Trophoblast cell (in vitro differentiated cells and primary cell): Measurements from ENCODE around the gene MYCL.
A peak's percentile ranks its signal among the peaks of the same experiment; 100 is the strongest.

ENCODE experiments used
- DNase-seq, 2 donors: peaks; one replicate each; pipeline ENCODE4 v3.0.0-alpha.2; 2016
- H2AFZ ChIP-seq: 2 replicates; pipeline ENCODE4 v1.6.1; 2013; ENCODE audit warnings: low read length, moderate library complexity, mild to moderate bottlenecking; ENCODE audit not compliant: insufficient read depth, poor library complexity
- H2AK5ac ChIP-seq: 2 replicates; pipeline ENCODE4 v1.6.1; 2013; ENCODE audit warnings: mild to moderate bottlenecking, low read length
- H2BK120ac ChIP-seq: 2 replicates; pipeline ENCODE4 v1.6.1; 2013; ENCODE audit warnings: low read length, mild to moderate bottlenecking, moderate library complexity; ENCODE audit not compliant: insufficient read depth, poor library complexity
- H2BK12ac ChIP-seq: 2 replicates; pipeline ENCODE4 v1.6.1; 2013; ENCODE audit warnings: mild to moderate bottlenecking, low read length, moderate library complexity
- H2BK5ac ChIP-seq: 2 replicates; pipeline ENCODE4 v1.6.1; 2013; ENCODE audit warnings: low read length, low read depth, moderate library complexity, mild to moderate bottlenecking; ENCODE audit not compliant: poor library complexity
- H3K14ac ChIP-seq: 2 replicates; pipeline ENCODE4 v1.6.1; 2013; ENCODE audit warnings: mild to moderate bottlenecking, low read length
- H3K18ac ChIP-seq: 2 replicates; pipeline ENCODE4 v1.6.1; 2013; ENCODE audit warnings: mild to moderate bottlenecking, low read length
- H3K23ac ChIP-seq: 2 replicates; pipeline ENCODE4 v1.6.1; 2013; ENCODE audit warnings: low read length
- H3K27ac ChIP-seq: 2 replicates; pipeline ENCODE4 v1.5.1; 2013; ENCODE audit warnings: low read depth, mild to moderate bottlenecking, inconsistent platforms, low read length, moderate library complexity
- H3K27me3 ChIP-seq: 2 replicates; pipeline ENCODE4 v1.6.1; 2013; ENCODE audit warnings: inconsistent platforms, mild to moderate bottlenecking, low read length, moderate library complexity; ENCODE audit not compliant: insufficient read depth
- H3K36me3 ChIP-seq, 2 experiments: 1 replicate in 1 of 2; 2 replicates in 1 of 2; pipeline ENCODE4 v1.6.1; 2013; ENCODE audit warnings: low read length in 2 of 2, mild to moderate bottlenecking in 2 of 2, moderate library complexity in 1 of 2; ENCODE audit not compliant: insufficient read depth in 2 of 2, control insufficient read depth in 1 of 2
- H3K4ac ChIP-seq: 2 replicates; pipeline ENCODE4 v1.6.1; 2013; ENCODE audit warnings: low read depth, mild to moderate bottlenecking, low read length, moderate library complexity
- H3K4me1 ChIP-seq, 2 experiments: 1 replicate in 1 of 2; 2 replicates in 1 of 2; pipeline ENCODE4 v1.6.1; 2013; ENCODE audit warnings: low read length in 2 of 2, mild to moderate bottlenecking in 2 of 2, moderate library complexity in 1 of 2; ENCODE audit not compliant: insufficient read depth in 2 of 2, control insufficient read depth in 1 of 2
- H3K4me2 ChIP-seq: 2 replicates; pipeline ENCODE4 v1.6.1; 2013; ENCODE audit warnings: inconsistent platforms, mild to moderate bottlenecking, low read length, moderate library complexity
- H3K4me3 ChIP-seq: 2 replicates; pipeline ENCODE4 v1.5.1; 2013; ENCODE audit warnings: mild to moderate bottlenecking, low read depth, low read length, inconsistent platforms
- H3K79me1 ChIP-seq: one replicate; pipeline ENCODE4 v1.6.1; 2013; ENCODE audit warnings: low read length
- H3K79me2 ChIP-seq: 2 replicates; pipeline ENCODE4 v1.6.1; 2013; ENCODE audit warnings: low read length, mild to moderate bottlenecking; ENCODE audit not compliant: control insufficient read depth, insufficient read depth, poor library complexity
- H3K9ac ChIP-seq: 2 replicates; pipeline ENCODE4 v1.6.1; 2013; ENCODE audit warnings: mild to moderate bottlenecking, low read length
- H3K9me3 ChIP-seq: 2 replicates; pipeline ENCODE4 v1.6.1; 2013; ENCODE audit warnings: low read depth, mild to moderate bottlenecking, control low read depth, inconsistent platforms, low read length; ENCODE audit not compliant: insufficient read depth
- H4K12ac ChIP-seq: 2 replicates; pipeline ENCODE4 v1.6.1; 2013; ENCODE audit warnings: low read depth, mild to moderate bottlenecking, low read length, moderate library complexity
- H4K8ac ChIP-seq: 2 replicates; pipeline ENCODE4 v1.6.1; 2013; ENCODE audit warnings: low read depth, mild to moderate bottlenecking, low read length, moderate library complexity
- H4K91ac ChIP-seq: one replicate; pipeline ENCODE4 v1.6.1; 2013; ENCODE audit warnings: low read depth, mild to moderate bottlenecking, low read length, moderate library complexity
- WGBS: extraction: QIAGEN DNeasy Blood & Tissue Kit; methylation state at CpG from one replicate; pipeline ENCODE4 v1.1.7; 2013; ENCODE audit warnings: missing lambda C conversion rate; ENCODE audit not compliant: insufficient read length, insufficient coverage; ENCODE audit errors: extremely low coverage; 5-methylcytosine and 5-hydroxymethylcytosine counted together

The MYCL gene

GRCh38 chr1:39922251-39922688 lies 20.6 kb upstream of the MYCL start:
- no peak overlapping the region for H4K91ac ChIP-seq
- DNase-seq, result no peak
- H3K23ac ChIP-seq, result no peak overlapping the region
- H4K12ac ChIP-seq, result no peak overlapping the region
- no peak overlapping the region for H2BK5ac ChIP-seq
- H2AFZ ChIP-seq, result no peak overlapping the region
- H4K8ac ChIP-seq, result no peak overlapping the region
- H3K9ac ChIP-seq, result no peak overlapping the region
- whole genome bisulfite sequencing, result no CpG with 5 or more reads among the region's 25 CpGs
- peaks cover 14% of the 10 kb centered on the region for H3K27me3 ChIP-seq
- H3K4ac ChIP-seq, result no peak overlapping the region
- H3K36me3 ChIP-seq, result no peaks in the 10 kb centered on the region
- no peak overlapping the region for H3K18ac ChIP-seq
- H3K4me1 ChIP-seq, result no peaks in the 10 kb centered on the region
- no peak overlapping the region for H3K27ac ChIP-seq
- no peak overlapping the region for H2BK120ac ChIP-seq
- no peak overlapping the region for H3K4me3 ChIP-seq
- H2AK5ac ChIP-seq, result no peak overlapping the region
- H3K4me2 ChIP-seq, result no peak overlapping the region
- H3K79me2 ChIP-seq, result no peaks in the 10 kb centered on the region
- H3K79me1 ChIP-seq, result no peaks in the 10 kb centered on the region
- H3K14ac ChIP-seq, result no peak overlapping the region
- no peak overlapping the region for H2BK12ac ChIP-seq
- H3K9me3 ChIP-seq, result no peaks in the 10 kb centered on the region

- peaks cover 14% of the 10 kb centered on the region for H3K27me3 ChIP-seq
- no peak overlapping the region for H2AFZ ChIP-seq
- H3K4me2 ChIP-seq, result no peak overlapping the region
- no peak overlapping the region for H3K9ac ChIP-seq
- H3K27ac ChIP-seq, result no peak overlapping the region
- no peak overlapping the region for H4K12ac ChIP-seq
- H3K9me3 ChIP-seq, result no peaks in the 10 kb centered on the region
- no peak overlapping the region for H4K91ac ChIP-seq
- no peaks in the 10 kb centered on the region for H3K4me1 ChIP-seq
- H3K4ac ChIP-seq, result no peak overlapping the region
- no peak overlapping the region for H3K18ac ChIP-seq
- no CpG with 5 or more reads among the region's 3 CpGs for WGBS
- DNase-seq, result peak; percentile 66 to 93
- no peak overlapping the region for H2BK120ac ChIP-seq
- H4K8ac ChIP-seq, result no peak overlapping the region
- H3K4me3 ChIP-seq, result no peak overlapping the region
- no peak overlapping the region for H2BK12ac ChIP-seq
- H3K79me1 ChIP-seq, result no peaks in the 10 kb centered on the region
- H3K36me3 ChIP-seq, result no peaks in the 10 kb centered on the region
- H3K14ac ChIP-seq, result no peak overlapping the region
- no peaks in the 10 kb centered on the region for H3K79me2 ChIP-seq
- no peak overlapping the region for H2BK5ac ChIP-seq
- H2AK5ac ChIP-seq, result no peak overlapping the region
- H3K23ac ChIP-seq, result no peak overlapping the region
Observed at GRCh38 chr1:39919545-39919944, 17.8 kb upstream of the MYCL start.

GRCh38 chr1:39917825-39918224 lies 16.1 kb upstream of the MYCL start:
- no peak overlapping the region for H4K8ac ChIP-seq
- no peak overlapping the region for H3K9ac ChIP-seq
- H2AK5ac ChIP-seq, result no peak overlapping the region
- H4K91ac ChIP-seq, result no peak overlapping the region
- H3K4me2 ChIP-seq, result no peak overlapping the region
- no peak overlapping the region for H3K4ac ChIP-seq
- WGBS, result no CpG with 5 or more reads among the region's 2 CpGs
- H3K9me3 ChIP-seq, result no peaks in the 10 kb centered on the region
- H3K79me2 ChIP-seq, result no peaks in the 10 kb centered on the region
- no peaks in the 10 kb centered on the region for H3K36me3 ChIP-seq
- no peak for DNase-seq
- no peak overlapping the region for H3K27ac ChIP-seq
- H4K12ac ChIP-seq, result no peak overlapping the region
- no peaks in the 10 kb centered on the region for H3K4me1 ChIP-seq
- no peaks in the 10 kb centered on the region for H3K79me1 ChIP-seq
- H3K4me3 ChIP-seq, result no peak overlapping the region
- H3K18ac ChIP-seq, result no peak overlapping the region
- no peak overlapping the region for H2AFZ ChIP-seq
- no peak overlapping the region for H3K23ac ChIP-seq
- H2BK12ac ChIP-seq, result no peak overlapping the region
- no peak overlapping the region for H2BK5ac ChIP-seq
- H3K27me3 ChIP-seq, result peaks cover 14% of the 10 kb centered on the region
- H2BK120ac ChIP-seq, result no peak overlapping the region
- no peak overlapping the region for H3K14ac ChIP-seq

- peak overlapping the region; percentile 17 for H2AFZ ChIP-seq
- DNase-seq, result no peak
- no peaks in the 10 kb centered on the region for H3K4me1 ChIP-seq
- no peak overlapping the region for H2AK5ac ChIP-seq
- no peaks in the 10 kb centered on the region for H3K79me2 ChIP-seq
- H3K14ac ChIP-seq, result no peak overlapping the region
- H3K9ac ChIP-seq, result no peak overlapping the region
- no peak overlapping the region for H2BK12ac ChIP-seq
- H3K4me3 ChIP-seq, result no peak overlapping the region
- no peak overlapping the region for H2BK120ac ChIP-seq
- no peak overlapping the region for H3K4me2 ChIP-seq
- no peak overlapping the region for H3K18ac ChIP-seq
- no peak overlapping the region for H4K12ac ChIP-seq
- H2BK5ac ChIP-seq, result no peak overlapping the region
- no peak overlapping the region for H3K23ac ChIP-seq
- H3K27ac ChIP-seq, result no peak overlapping the region
- WGBS, result no CpG with 5 or more reads among the region's 6 CpGs
- no peaks in the 10 kb centered on the region for H3K9me3 ChIP-seq
- H3K36me3 ChIP-seq, result no peaks in the 10 kb centered on the region
- no peak overlapping the region for H4K8ac ChIP-seq
- H3K79me1 ChIP-seq, result no peaks in the 10 kb centered on the region
- H3K27me3 ChIP-seq, result no peaks in the 10 kb centered on the region
- no peak overlapping the region for H4K91ac ChIP-seq
- H3K4ac ChIP-seq, result no peak overlapping the region
Observed at GRCh38 chr1:39915499-39916129, 13.9 kb upstream of the MYCL start.
